LHCN-M2 (cell line): ENCODE data around the gene BCO2. TPM values are rescaled to one million over a fixed set of nuclear protein-coding genes. Genes with fewer than 3 reads are reported as not detected.

Experiments used
- DNase-seq: peaks from one replicate; pipeline ENCODE4 v3.0.0-alpha.2; 2012; ENCODE audit warnings: low read depth
- total RNA-seq: library from RNA; depleted of rRNA; stranded (reverse); fragments of >200 nt; gene quantifications from 2 replicates; pipeline ENCODE4 v1.2.3, GENCODE V29; 2014; rRNA removed

BCO2 gene
- total RNA-seq, 1 experiment from 2014 or later: 0.23 TPM

DNA sequence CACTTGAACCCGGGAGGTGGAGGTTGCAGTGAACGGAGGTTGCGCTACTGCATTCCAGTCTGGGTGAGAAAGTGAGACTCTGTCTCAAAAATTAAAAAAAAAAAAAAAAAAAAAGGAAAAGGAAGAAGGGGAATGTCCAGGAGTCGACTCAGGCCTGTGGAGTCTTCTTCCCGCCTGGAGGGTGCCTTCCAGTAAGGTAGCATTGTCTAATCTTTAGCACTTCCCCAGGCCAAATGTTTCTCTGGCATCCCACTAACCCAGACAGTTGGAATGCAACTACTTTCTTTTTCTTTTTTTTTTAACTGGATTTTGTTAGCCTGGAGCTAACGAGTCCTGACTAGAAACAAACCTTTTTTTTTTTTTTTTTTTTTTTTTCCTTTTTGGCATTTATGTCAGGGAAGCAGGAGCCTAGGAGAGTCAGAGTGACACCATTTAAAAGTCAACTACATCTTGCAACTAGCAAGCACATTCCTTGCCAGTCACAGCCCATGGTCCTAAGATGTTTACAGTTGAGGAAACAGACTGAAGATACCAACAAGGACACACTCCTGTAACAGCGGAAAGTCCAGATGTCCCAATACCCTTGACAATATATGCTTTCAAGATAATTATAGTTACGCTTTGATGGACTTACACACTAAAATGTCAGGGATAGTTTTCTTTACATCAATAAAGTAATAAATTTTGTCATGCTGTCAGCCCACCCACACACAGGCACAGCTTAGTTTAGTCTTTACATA is 74.7 kb downstream of the BCO2 start:
- no peak for DNase-seq

- DNase-seq: peak; percentile 5
Measured at GRCh38 chr11:112253605-112254242, 78.4 kb downstream of the BCO2 start.

- DNase-seq: peak; percentile 90
Measured at GRCh38 chr11:112255067-112255720, 79.9 kb downstream of the BCO2 start.

DNA sequence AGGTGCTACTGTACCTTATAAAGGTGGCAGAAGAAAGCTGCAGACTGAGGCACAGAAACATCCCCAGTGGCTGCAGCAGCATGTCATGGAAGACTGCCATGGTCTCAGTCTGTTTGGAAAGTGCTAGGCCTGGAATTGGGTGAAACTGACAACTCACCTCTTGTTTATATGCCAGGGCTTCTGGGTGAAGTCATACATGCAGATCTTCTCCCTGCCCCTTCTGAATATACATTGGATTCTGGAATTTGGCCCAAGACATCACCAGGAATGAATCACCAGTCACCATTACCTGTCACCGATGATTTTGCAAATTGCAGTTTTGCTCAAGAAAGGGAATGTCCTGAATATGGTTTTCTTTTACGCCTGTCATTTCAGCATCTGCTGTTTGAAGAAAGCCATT is 85.2 kb downstream of the BCO2 start, which contains the start of gene PLET1:
Gene PLET1 (minus strand): TSS at position 371 of the 400 bp plus-strand sequence. CDS start 271 bp downstream, at position 100.
- DNase-seq: no peak

DNA sequence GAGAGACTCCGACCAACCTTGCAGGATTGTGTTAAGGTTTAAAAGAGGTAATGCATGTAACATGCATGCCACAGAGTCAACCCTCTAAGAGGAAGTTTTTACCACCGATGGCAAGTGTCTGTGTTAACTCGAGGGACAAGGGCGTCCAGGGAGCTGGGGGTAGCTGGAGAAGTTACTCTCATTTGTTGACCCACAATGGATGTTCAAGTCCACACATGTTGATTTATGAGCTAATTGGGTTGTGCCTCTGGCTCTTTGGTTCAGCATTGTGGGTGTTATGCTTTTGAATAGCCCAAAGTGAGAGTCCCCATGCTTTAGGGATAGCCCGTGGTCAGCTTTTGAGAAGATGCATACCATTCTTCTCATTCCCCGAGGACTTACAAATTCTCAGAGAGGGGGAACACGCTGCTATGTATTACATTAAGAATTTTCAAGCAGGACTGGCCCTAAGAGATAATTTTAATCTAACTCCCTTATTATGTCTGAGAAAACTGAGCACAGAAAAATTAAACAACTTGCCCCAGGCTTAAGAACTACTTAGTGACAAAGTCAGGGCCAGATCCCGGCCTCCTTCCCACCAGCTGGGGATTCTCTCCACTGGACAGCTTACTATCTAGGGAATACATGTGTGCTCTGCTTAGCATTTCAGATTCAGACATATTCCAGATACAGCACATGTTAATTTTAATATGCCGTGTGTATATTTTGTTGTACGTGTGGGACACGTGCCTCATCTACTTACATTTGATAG is 90.5 kb downstream of the BCO2 start:
- no peak for DNase-seq

GRCh38 chr11:112266410-112266778 is 91.1 kb downstream of the BCO2 start:
- DNase-seq: no peak

GRCh38 chr11:112267188-112267591 is 91.9 kb downstream of the BCO2 start:
- DNase-seq: no peak

- no peak for DNase-seq
Measured at GRCh38 chr11:112268406-112268805, 93.1 kb downstream of the BCO2 start.

Other genes starting within 250 kb of the BCO2 start
- gene DIXDC1, start 238.2 kb upstream of the BCO2 start, total RNA-seq: 17.0 and 17.1 TPM in 2 replicates
- gene DLAT, start 150.1 kb upstream of the BCO2 start, total RNA-seq: 45.2 and 47.6 TPM in 2 replicates
- gene PIH1D2, start 101.5 kb upstream of the BCO2 start, total RNA-seq: 1.5 and 2.0 TPM in 2 replicates
- 15.4 and 27.5 TPM in 2 replicates for gene NKAPD1, start 101.2 kb upstream of the BCO2 start, total RNA-seq
- gene TIMM8B, start 88.8 kb upstream of the BCO2 start, total RNA-seq: 17.2 and 30.4 TPM in 2 replicates
- gene SDHD, start 88.6 kb upstream of the BCO2 start, total RNA-seq: 86.6 and 99.8 TPM in 2 replicates
- 0.23 and 1.2 TPM in 2 replicates for gene IL18, start 11.4 kb upstream of the BCO2 start, total RNA-seq
- gene TEX12, start 8.1 kb upstream of the BCO2 start, total RNA-seq: not detected in 2 replicates
- 28.3 and 30.1 TPM in 2 replicates for gene PTS, start 50.9 kb downstream of the BCO2 start, total RNA-seq
- not detected in 2 replicates for gene PLET1, start 85.3 kb downstream of the BCO2 start, total RNA-seq